ENCODE data around the gene NPAS2.

The NPAS2 gene

GRCh38 chr2:100823665-100824438 is 3.9 kb downstream of the NPAS2 start:
- no peak for DNase-seq

- DNase-seq: no peak
These were observed 4.9 kb downstream of the NPAS2 start for GRCh38 chr2:100824842-100825241.

- no peak for DNase-seq
These were observed 6.6 kb downstream of the NPAS2 start for GRCh38 chr2:100826494-100826893.

GRCh38 chr2:100831158-100831750 is 11.3 kb downstream of the NPAS2 start:
- DNase-seq: no peak

GRCh38 chr2:100831831-100832230 is 11.9 kb downstream of the NPAS2 start:
- DNase-seq: no peak

- DNase-seq: no peak
These were observed 12.9 kb downstream of the NPAS2 start for GRCh38 chr2:100832885-100833284.

- no peak for DNase-seq
These were observed 13.4 kb downstream of the NPAS2 start for GRCh38 chr2:100833331-100833730.

GRCh38 chr2:100834221-100834620 is 14.3 kb downstream of the NPAS2 start:
- no peak for DNase-seq

GRCh38 chr2:100835006-100835659 is 15.2 kb downstream of the NPAS2 start:
- DNase-seq: no peak

- no peak for DNase-seq
These were observed 20.6 kb downstream of the NPAS2 start for GRCh38 chr2:100840519-100840918.

GRCh38 chr2:100842241-100842922 is 22.4 kb downstream of the NPAS2 start:
- no peak for DNase-seq

GRCh38 chr2:100844514-100844913 is 24.6 kb downstream of the NPAS2 start:
- no peak for DNase-seq

GRCh38 chr2:100845141-100845991 is 25.4 kb downstream of the NPAS2 start:
- DNase-seq: no peak

- no peak for DNase-seq
These were observed 26.8 kb downstream of the NPAS2 start for GRCh38 chr2:100846716-100847115.

GRCh38 chr2:100852447-100852846 is 32.5 kb downstream of the NPAS2 start:
- DNase-seq: no peak

- DNase-seq: no peak
These were observed 33.3 kb downstream of the NPAS2 start for GRCh38 chr2:100852999-100853908.

GRCh38 chr2:100853909-100854810 is 34.2 kb downstream of the NPAS2 start:
- no peak for DNase-seq

GRCh38 chr2:100855084-100855483 is 35.1 kb downstream of the NPAS2 start:
- no peak for DNase-seq

GRCh38 chr2:100855606-100856005 is 35.7 kb downstream of the NPAS2 start:
- DNase-seq: no peak

- DNase-seq: no peak
These were observed 36.8 kb downstream of the NPAS2 start for GRCh38 chr2:100856732-100857131.
